Ishikawa (cell line): ENCODE results near the gene RBM15.

Source experiments
- CEBPB ChIP-seq: IDR thresholded peaks from 2 replicates; pipeline ENCODE4 v1.6.1; 2012
- EP300 ChIP-seq: IDR thresholded peaks from 2 replicates; pipeline ENCODE4 v1.6.1; 2012; ENCODE audit warnings: borderline replicate concordance
- MAX ChIP-seq: IDR thresholded peaks from 2 replicates; pipeline ENCODE4 v1.6.1; 2012
- NFIC ChIP-seq: IDR thresholded peaks from 2 replicates; pipeline ENCODE4 v1.6.1; 2012
- RAD21 ChIP-seq: IDR thresholded peaks from 2 replicates; pipeline ENCODE4 v1.6.1; 2012; ENCODE audit warnings: low read depth
- REST ChIP-seq: IDR thresholded peaks from 2 replicates; pipeline ENCODE4 v1.6.1; 2012; ENCODE audit warnings: low read depth, mild to moderate bottlenecking
- USF1 ChIP-seq: IDR thresholded peaks from 2 replicates; pipeline ENCODE4 v1.6.1; 2012

GRCh38 chr1:110328700-110329099 is 10.5 kb upstream of the RBM15 start:
- TF ChIP-seq REST (no peak), EP300 (no peak), CEBPB (no peak), RAD21 (no peak), NFIC (no peak), MAX (no peak), USF1 (no peak)
